Skeletal muscle cell (primary cell): Measurements from ENCODE around the gene CACFD1.

Source experiments
- DNase-seq: peaks from one replicate; pipeline ENCODE4 v3.0.0-alpha.2; 2010; ENCODE audit warnings: low read depth
- H3K4me3 ChIP-seq: 2 replicates; pipeline ENCODE4 v1.5.1; 2011; ENCODE audit warnings: low read depth, mild to moderate bottlenecking, control low read depth, low read length, moderate library complexity

CACFD1 gene

DNA sequence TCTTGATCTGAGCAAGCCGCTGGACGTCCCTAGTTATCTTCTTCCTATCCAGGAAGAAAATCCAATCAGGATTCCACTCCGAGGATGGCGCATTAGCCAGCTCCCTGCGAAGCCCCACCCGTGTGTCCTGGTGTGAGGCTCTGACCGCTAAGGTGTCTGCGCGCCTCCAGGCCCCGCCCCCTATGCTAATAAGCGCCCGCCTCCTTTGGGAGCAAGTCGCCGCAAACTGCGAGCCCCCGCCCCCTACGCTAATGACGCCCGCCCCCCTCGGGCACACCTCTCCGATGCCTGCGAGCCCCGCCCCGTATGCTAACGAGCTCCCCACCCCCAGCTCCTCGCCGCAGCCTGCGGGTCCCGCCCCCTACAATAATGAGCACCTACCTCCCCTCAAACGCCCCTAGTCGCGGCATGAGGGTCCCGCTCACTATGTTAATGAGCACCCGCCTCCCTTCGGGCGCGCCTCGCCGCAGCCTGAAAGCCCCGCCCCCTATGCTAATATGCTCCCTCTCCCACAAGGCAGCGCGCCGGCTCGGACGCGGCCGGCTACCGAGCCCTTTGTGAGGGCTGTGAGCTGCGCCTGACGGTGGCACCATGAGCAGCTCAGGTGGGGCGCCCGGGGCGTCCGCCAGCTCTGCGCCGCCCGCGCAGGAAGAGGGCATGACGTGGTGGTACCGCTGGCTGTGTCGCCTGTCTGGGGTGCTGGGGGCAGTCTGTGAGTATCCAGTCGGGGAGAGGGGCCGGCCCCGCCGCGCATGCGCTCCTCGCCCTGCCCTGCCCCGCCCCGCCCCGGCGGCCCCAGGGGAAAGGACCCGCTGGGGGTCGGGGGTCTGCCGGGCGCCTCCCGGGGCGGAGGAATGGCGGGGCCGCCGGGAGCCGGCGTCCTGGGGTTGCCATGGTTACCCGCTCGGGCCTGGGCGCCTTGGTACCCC lies at the start of gene CACFD1:
TSS of gene CACFD1 (plus strand) at position 503 of the 929 bp plus-strand sequence. CDS start at position 592, 89 bp downstream.
- peak within 1 kb of the TSS; percentile 75 for H3K4me3 ChIP-seq
- DNase-seq = peak; percentile 74

DNA sequence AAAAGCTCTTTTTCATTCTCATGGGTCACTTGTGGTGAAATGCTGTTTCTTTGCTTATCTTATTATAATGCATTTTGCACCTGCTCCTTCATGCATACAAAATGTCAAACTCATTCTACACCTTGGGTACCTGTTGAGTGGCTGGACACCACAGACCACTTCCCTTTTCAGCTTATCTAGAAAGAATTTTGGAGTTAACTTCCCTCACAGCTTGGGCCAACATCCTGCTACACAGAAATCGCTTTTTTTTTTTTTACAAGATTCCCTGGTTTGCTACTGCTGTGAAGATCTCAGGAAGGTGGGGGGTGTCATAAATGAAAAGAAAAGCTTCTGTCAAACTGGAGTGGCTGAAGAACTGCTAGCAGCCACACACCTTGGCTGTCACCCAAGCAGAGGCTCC lies 44.6 kb upstream of the CACFD1 start:
- DNase-seq = no peak
- H3K4me3 ChIP-seq = no peak overlapping the region

DNA sequence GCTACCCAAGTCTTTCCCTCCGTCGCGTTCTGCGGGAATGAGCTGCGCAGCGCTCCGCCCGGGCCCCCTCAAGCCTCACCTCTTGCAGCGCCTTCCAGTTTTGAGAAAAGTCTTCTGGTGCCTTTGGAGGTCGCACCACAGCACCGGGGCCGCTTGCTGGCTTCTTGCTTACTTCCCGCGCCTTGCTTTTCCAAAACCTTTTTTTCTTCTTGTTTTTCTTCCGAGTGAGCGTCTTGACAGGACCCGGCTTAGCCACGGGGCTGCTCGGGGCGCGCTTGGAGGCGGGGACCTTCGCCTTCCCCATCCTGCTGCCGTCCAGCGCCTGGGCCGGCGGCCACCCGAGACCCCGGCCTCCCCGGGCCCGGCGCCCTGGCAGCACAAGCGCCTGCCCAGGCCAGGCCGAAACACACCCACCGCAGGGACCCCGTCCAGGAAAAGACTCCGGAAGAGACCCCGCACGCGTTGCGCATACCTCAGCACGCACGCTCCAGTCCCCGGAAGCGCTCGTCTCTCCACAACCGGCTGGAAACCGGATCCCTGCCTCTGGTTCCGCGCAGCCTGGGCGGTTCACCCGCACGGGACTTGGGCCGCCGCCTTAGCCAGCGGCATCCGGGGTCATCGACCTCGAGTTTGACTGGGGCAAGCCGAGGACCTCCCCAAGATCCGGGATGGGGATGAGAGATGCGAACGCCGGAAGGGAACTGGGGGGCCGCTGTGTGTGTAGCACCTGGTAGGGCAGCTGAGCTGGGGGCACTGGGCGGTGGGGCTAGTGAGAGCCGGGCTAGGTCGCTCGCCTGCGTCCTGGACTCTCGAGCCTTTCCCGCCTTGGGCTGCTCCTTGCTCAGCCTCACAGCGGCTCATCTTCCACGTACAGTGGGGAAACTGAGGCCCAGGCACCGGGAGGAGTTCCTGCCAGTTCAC lies 42.0 kb upstream of the CACFD1 start, which contains the start of gene REXO4:
TSS of gene REXO4 (minus strand) at position 470 of the 921 bp plus-strand sequence. CDS start at position 304, 166 bp downstream.
- peak within 1 kb of the TSS; percentile 94 for H3K4me3 ChIP-seq
- DNase-seq = peak; percentile 66

- DNase-seq = no peak
- peak overlapping the region; percentile 94 for H3K4me3 ChIP-seq
These were observed 40.8 kb upstream of the CACFD1 start for GRCh38 chr9:133419005-133419404.

GRCh38 chr9:133420392-133420827 lies 39.4 kb upstream of the CACFD1 start:
- no peak for DNase-seq
- H3K4me3 ChIP-seq = no peak overlapping the region

DNA sequence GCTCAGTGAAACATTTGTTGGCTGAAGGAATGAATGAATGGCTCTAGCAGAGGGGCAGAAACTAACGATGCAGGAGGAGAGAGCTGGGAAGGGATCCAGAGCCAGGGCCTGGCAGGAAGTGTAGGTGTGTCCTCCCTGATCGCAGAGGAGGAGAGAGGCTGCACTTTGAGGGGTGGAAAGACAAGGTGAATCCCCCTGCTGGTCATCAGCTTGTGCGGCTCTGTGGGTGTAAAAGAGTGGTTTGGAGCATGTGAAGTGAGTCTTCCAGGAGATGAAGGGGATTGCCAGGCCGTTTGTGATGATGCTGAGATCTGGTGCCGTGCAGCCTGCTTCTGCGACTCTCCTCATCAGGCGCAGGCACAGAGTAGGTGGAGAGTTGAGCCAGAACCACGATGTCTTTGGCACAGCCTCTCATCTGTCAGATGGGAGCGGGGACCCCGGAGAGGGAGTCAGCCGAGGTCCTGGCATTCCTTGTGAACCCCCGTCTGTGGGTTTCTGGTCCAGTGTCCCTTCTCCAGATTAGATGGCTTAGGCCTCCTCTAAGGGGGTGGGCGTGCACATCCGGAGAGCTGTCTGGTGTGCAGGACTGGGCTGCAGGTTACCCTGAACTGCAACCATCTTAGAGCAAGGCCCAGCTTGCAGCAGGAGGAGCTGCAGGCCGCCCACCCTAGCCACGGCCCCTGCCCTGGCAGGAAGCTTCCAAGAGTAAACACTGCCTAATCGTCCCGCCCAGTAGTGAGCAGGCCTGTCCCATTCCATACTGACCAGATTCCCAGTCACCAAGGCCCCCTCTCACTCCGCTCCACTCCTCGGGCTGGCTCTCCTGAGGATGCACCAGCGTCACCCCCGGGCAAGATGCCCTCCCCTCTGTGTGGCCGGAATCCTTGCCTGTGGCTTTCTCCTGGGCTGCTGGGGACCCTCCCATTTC lies 37.9 kb upstream of the CACFD1 start, which contains the start of gene ADAMTS13:
TSS of gene ADAMTS13 (plus strand) at position 753 of the 928 bp plus-strand sequence. CDS start at position 830, 77 bp downstream.
- DNase-seq = no peak
- no peak within 1 kb of the TSS for H3K4me3 ChIP-seq

DNA sequence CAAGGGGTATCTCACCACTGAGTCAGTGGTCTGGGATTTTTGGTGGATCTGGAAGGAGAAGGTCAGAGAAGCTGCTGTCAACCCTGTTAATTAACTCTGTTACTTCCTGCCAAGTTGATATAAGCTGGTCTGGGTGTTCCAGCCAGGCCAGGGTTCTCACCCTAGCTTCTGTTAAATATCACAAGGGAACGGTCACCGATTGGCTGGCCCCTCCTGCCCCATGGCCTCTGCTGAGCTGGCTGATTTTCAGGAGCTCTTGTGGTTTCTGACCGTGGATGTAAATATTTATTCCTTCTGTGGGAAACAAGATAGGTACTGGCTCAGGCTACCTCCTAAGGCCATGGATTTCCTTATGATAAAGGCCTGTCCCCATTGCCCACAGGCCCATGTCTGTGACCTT lies 36.6 kb upstream of the CACFD1 start:
- H3K4me3 ChIP-seq = no peak overlapping the region
- DNase-seq = no peak

- H3K4me3 ChIP-seq = no peak overlapping the region
- no peak for DNase-seq
These were observed 35.6 kb upstream of the CACFD1 start for GRCh38 chr9:133424187-133424586.

- DNase-seq = no peak
- H3K4me3 ChIP-seq = no peak overlapping the region
These were observed 34.6 kb upstream of the CACFD1 start for GRCh38 chr9:133425049-133425632.

- no peak for DNase-seq
- no peak overlapping the region for H3K4me3 ChIP-seq
These were observed 33.8 kb upstream of the CACFD1 start for GRCh38 chr9:133426011-133426410.

DNA sequence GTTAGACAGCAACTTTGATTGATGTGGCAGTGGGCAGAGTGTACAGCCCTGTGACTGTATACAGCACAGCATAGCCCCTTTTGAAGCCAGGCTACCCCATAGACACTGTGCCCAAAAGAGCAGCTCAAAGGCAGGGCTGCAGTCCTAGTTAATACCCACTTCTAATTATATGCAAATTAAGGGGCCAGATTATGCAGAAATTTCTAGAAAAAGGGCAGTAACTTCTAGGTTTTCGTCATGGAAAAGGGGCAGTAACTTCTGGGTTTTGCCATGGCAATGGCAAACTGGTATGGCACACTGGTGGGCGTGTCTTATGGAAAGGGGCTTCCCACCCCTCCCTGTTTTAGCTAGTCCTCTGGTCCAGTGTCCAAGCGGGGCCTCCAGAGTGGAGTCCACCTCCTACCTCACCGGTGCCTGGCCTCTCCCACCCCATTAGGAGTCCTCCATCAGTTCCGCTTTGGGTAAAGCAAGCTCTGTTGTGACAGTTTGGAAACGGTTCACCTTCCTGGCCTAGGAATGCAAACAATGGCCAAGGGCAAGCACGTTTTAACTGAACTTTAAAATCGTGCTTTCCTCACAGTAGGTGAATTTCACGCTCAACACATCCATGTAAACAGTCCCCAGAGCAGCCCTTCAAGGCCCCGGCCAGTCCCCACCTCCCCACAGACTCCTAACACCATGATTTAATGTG lies 32.0 kb upstream of the CACFD1 start:
- DNase-seq = no peak
- H3K4me3 ChIP-seq = peak overlapping the region; percentile 15

GRCh38 chr9:133428617-133429101 lies 31.1 kb upstream of the CACFD1 start:
- DNase-seq = no peak
- peak overlapping the region; percentile 21 for H3K4me3 ChIP-seq

DNA sequence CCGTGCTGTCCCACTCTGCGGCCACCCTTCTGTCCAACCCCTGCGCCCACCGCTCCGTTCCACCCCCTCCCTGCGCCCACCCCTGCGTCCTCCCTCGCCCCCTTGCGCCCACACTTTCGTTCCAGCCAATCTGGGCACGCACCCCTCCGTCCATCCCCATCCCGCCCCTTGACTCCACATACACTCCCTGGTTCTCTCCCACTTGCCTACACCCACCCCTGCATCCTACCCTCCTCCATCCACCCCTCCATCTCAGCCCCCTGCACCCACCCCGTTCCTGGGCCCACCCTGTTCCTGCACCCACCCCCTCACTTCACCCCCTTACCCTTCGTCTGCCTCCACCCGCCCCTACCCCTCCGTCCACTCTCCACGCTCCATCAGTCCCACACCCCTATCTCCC lies 30.6 kb upstream of the CACFD1 start:
- DNase-seq = no peak
- H3K4me3 ChIP-seq = no peak overlapping the region

DNA sequence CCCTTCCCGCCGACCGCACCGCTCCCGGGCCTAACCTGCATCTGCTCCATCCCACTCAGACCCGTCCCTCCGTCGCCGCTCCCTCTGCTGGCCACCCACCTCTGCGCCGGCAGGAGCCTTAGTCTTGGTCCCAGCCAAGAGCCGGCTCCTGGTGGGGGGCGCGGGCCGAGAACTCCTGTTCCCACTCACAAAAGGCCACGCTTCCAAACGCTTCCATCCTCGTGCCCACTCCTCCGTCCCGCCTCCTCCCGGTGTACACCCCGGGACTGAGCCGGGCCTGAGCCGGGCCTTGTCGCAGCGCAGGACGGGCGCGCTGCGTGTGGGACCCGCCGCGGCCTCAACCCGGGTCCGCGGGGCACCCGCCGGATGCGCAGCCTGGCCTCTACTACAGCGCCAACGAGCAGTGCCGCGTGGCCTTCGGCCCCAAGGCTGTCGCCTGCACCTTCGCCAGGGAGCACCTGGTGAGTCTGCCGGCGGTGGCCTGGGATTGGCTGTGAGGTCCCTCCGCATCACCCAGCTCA lies 30.1 kb upstream of the CACFD1 start:
- H3K4me3 ChIP-seq = no peak overlapping the region
- DNase-seq = no peak

DNA sequence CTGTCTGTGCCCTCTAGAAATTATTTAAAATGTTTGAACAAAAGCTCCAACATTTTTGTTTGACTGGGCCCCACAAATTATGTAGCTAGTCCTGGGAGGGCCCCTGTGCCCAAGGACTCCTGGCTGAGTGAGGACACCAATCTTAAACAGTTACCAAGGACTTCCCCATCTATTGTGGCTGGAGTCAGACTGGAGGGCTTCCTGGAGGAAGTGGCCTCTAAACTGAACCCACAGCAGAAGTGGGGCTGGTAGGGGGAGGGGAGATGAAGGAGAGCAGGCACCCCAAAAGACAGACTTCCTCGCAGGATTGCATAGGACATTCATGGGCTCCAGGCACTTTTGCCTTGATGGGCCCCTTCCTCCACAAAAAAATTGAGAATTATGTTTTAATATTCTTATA lies 29.5 kb upstream of the CACFD1 start:
- no peak for DNase-seq
- H3K4me3 ChIP-seq = no peak overlapping the region

- DNase-seq = no peak
- H3K4me3 ChIP-seq = no peak overlapping the region
These were observed 26.4 kb upstream of the CACFD1 start for GRCh38 chr9:133433351-133433843.

GRCh38 chr9:133436681-133437080 lies 23.1 kb upstream of the CACFD1 start:
- no peak overlapping the region for H3K4me3 ChIP-seq
- no peak for DNase-seq
